Measurements from ENCODE around the gene RNF38.

DNA sequence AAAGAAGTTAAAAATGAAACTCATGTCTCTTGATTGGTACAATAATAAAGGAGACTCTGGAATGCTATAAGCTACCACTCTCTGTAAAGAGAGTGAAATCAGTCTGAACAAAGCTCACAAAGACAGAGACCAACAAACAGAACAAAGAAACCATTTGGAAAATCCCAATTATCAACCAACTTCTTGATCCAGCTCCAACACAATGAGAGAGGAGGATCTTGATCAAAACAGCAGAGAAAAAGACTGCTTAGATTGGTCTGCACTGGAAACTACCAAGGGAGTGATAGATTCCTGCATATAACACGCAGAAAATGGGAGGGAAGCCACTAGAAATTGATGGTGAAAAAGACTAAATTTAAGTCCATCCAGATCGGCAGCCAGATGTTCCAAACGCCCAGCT, 23.1 kb upstream of the RNF38 start:
- TF ChIP-seq POLR2AphosphoS5 (IDR thresholded peaks at IDR 0.05; ENCODE audit: low read depth, low read length) (no peak), TAF1 (IDR thresholded peaks at IDR 0.05; ENCODE audit: borderline replicate concordance, insufficient read depth, low read length) (no peak)

Measured in PFSK-1 (cell line).